CD14-positive monocyte (primary cell): ENCODE results near the gene MYO1C. TPM values are rescaled to one million over a fixed set of nuclear protein-coding genes. Genes with fewer than 3 reads are reported as not detected.
A peak's percentile ranks its signal among the peaks of the same experiment; 100 is the strongest.

ENCODE experiments used
- DNase-seq, 3 donors: peaks; one replicate each; pipeline ENCODE4 v3.0.0-alpha.2; 2011 to 2022
- H2AFZ ChIP-seq: 2 replicates; pipeline ENCODE4 v1.6.0; 2012; ENCODE audit warnings: mild to moderate bottlenecking, low read depth, low read length, inconsistent platforms; ENCODE audit not compliant: insufficient read depth, poor library complexity, severe bottlenecking
- H3K27ac ChIP-seq, 2 donors: 1 replicate in 1 of 2; 2 replicates in 1 of 2; pipeline ENCODE4 v1.5.1; 2012 to 2013; ENCODE audit warnings: low read length in 2 of 2, control low read depth in 1 of 2, inconsistent platforms in 1 of 2, low read depth in 1 of 2, mild to moderate bottlenecking in 1 of 2
- H3K27me3 ChIP-seq, 2 donors: one replicate each; pipeline versions ENCODE4 v1.6.0 to v1.6.1; 2011 to 2013; ENCODE audit warnings: low read length in 2 of 2; ENCODE audit not compliant: control insufficient read depth in 2 of 2, insufficient read depth in 2 of 2
- H3K36me3 ChIP-seq, 2 donors: replicated peaks in 1 of 2; 1 replicate in 1 of 2; 2 replicates in 1 of 2; pipeline versions ENCODE4 v1.5.1 to v1.6.1; 2012 to 2013; ENCODE audit warnings: low read length in 2 of 2, control low read depth in 1 of 2, inconsistent platforms in 1 of 2, mild to moderate bottlenecking in 1 of 2; ENCODE audit not compliant: insufficient read depth in 2 of 2, control insufficient read depth in 1 of 2
- H3K4me1 ChIP-seq, 2 donors: 1 replicate in 1 of 2; 2 replicates in 1 of 2; pipeline versions ENCODE4 v1.5.1 to v1.6.1; 2012 to 2013; ENCODE audit warnings: low read length in 2 of 2, control low read depth in 1 of 2, inconsistent platforms in 1 of 2, mild to moderate bottlenecking in 1 of 2, moderate library complexity in 1 of 2; ENCODE audit not compliant: insufficient read depth in 2 of 2, control insufficient read depth in 1 of 2
- H3K4me2 ChIP-seq: replicated peaks from 2 replicates; pipeline ENCODE3; 2012; ENCODE audit warnings: low read length, moderate library complexity, mild to moderate bottlenecking; ENCODE audit not compliant: poor library complexity, severe bottlenecking; ENCODE audit errors: extremely low read depth
- H3K4me3 ChIP-seq, 3 experiments: fragments of 200-600 bp in 1 of 3; sonication (generic) in 1 of 3; replicated peaks in 1 of 3; 1 replicate in 2 of 3; 2 replicates in 1 of 3; pipeline ENCODE4 v1.5.1; 2011 to 2013; ENCODE audit warnings: low read length in 3 of 3, mild to moderate bottlenecking in 3 of 3, control low read depth in 2 of 3, low read depth in 2 of 3, inconsistent platforms in 1 of 3, moderate library complexity in 1 of 3
- H3K79me2 ChIP-seq: 2 replicates; pipeline ENCODE4 v1.6.0; 2012; ENCODE audit warnings: mild to moderate bottlenecking, control low read depth, inconsistent platforms, low read length, moderate library complexity; ENCODE audit not compliant: insufficient read depth
- H3K9ac ChIP-seq: 2 replicates; pipeline ENCODE4 v1.6.0; 2017; ENCODE audit warnings: low read length, mild to moderate bottlenecking; ENCODE audit not compliant: insufficient read depth, poor library complexity, severe bottlenecking
- H3K9me3 ChIP-seq, 2 donors: replicated peaks in 1 of 2; 1 replicate in 1 of 2; 2 replicates in 1 of 2; pipeline versions ENCODE4 v1.5.1 to v1.6.1; 2012 to 2013; ENCODE audit warnings: low read length in 2 of 2, control low read depth in 1 of 2; ENCODE audit not compliant: control insufficient read depth in 1 of 2, insufficient read depth in 1 of 2
- H4K20me1 ChIP-seq: 2 replicates; pipeline ENCODE4 v1.6.0; 2012; ENCODE audit warnings: mild to moderate bottlenecking, low read length, control low read depth, moderate library complexity; ENCODE audit not compliant: insufficient read depth
- H3K27ac Mint-ChIP-seq, 7 donors: one replicate each; pipeline ENCODE4 v1.8.0; 2020; ENCODE audit warnings: mild to moderate bottlenecking in 7 of 7, mixed read lengths in 7 of 7, moderate library complexity in 6 of 7, inconsistent platforms in 2 of 7
- H3K27me3 Mint-ChIP-seq, 3 donors: one replicate each; pipeline ENCODE4 v1.8.0; 2021 to 2022; ENCODE audit warnings: low read depth in 3 of 3, mild to moderate bottlenecking in 3 of 3, mixed read lengths in 3 of 3, moderate library complexity in 3 of 3, inconsistent platforms in 1 of 3
- H3K36me3 Mint-ChIP-seq, 2 donors: one replicate each; pipeline ENCODE4 v1.8.0; 2020; ENCODE audit warnings: mixed read lengths in 2 of 2, inconsistent platforms in 1 of 2, mild to moderate bottlenecking in 1 of 2
- H3K4me1 Mint-ChIP-seq: one replicate; pipeline ENCODE4 v1.8.0; 2020; ENCODE audit warnings: mild to moderate bottlenecking, mixed read lengths
- H3K4me3 Mint-ChIP-seq, 2 donors: one replicate each; pipeline ENCODE4 v1.8.0; 2020; ENCODE audit warnings: mild to moderate bottlenecking in 2 of 2, mixed read lengths in 2 of 2, moderate library complexity in 1 of 2
- H3K9me3 Mint-ChIP-seq, 7 donors: one replicate each; pipeline ENCODE4 v1.8.0; 2020 to 2022; ENCODE audit warnings: mixed read lengths in 7 of 7, mild to moderate bottlenecking in 6 of 7, moderate library complexity in 6 of 7, inconsistent platforms in 2 of 7
- WGBS: methylation state at CpG from one replicate; pipeline ENCODE4 v1.1.5; 2013; ENCODE audit warnings: missing lambda C conversion rate; ENCODE audit not compliant: insufficient coverage; 5-methylcytosine and 5-hydroxymethylcytosine counted together
- intact Hi-C, 2 donors: fragments of 100-400 bp; cut with micrococcal nuclease; formaldehyde crosslinking; loops; one replicate each; pipeline versions ENCODE4 v1.15.0 to v1.15.1; 2023
- polyA plus RNA-seq, 3 donors: library from polyadenylated mRNA; depleted of rRNA in 1 of 3; unstranded in 2 of 3; stranded (reverse) in 1 of 3; fragments of 300-500 nt in 2 of 3; fragments of >200 nt in 1 of 3; fragmentation: Illumina TruSeq in 2 of 3; gene quantifications; 1 replicate in 2 of 3; 2 replicates in 1 of 3; pipeline ENCODE4 v1.2.3, GENCODE V29; 2012 to 2021
- TF ChIP-seq, protein P1 (sequence below): fragments of 200-600 bp; IDR thresholded peaks from one replicate; pipeline ENCODE4 v1.8.0; 2022; ENCODE audit warnings: antibody characterized with exemption, mild to moderate bottlenecking

MYO1C gene
- polyA plus RNA-seq, 3 donors, result 2.5 to 9.5 (median 3.1) TPM

GRCh38 chr17:1462164-1463112 is 30.0 kb downstream of the MYO1C start:
- Mint-ChIP-seq H3K27ac (peak overlapping the region; percentile 89 to 98 (median 96)), H3K9me3 (peaks cover 0 to 8% (median 2%) of the 10 kb centered on the region in 7 donors), H3K4me3 (peak overlapping the region; percentile 68 to 88), H3K36me3 (peaks cover 4 to 8% of the 10 kb centered on the region in 2 donors), H3K4me1 (peaks cover 51% of the 10 kb centered on the region), H3K27me3 (peaks cover 45 to 77% (median 64%) of the 10 kb centered on the region in 3 donors)
- TF ChIP-seq, protein P1, sequence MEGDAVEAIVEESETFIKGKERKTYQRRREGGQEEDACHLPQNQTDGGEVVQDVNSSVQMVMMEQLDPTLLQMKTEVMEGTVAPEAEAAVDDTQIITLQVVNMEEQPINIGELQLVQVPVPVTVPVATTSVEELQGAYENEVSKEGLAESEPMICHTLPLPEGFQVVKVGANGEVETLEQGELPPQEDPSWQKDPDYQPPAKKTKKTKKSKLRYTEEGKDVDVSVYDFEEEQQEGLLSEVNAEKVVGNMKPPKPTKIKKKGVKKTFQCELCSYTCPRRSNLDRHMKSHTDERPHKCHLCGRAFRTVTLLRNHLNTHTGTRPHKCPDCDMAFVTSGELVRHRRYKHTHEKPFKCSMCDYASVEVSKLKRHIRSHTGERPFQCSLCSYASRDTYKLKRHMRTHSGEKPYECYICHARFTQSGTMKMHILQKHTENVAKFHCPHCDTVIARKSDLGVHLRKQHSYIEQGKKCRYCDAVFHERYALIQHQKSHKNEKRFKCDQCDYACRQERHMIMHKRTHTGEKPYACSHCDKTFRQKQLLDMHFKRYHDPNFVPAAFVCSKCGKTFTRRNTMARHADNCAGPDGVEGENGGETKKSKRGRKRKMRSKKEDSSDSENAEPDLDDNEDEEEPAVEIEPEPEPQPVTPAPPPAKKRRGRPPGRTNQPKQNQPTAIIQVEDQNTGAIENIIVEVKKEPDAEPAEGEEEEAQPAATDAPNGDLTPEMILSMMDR, result no peak
- Histone ChIP-seq H3K36me3 (no peaks in the 10 kb centered on the region), H2AFZ (no peak overlapping the region), H3K4me2 (peak overlapping the region; percentile 57), H3K27ac (peak overlapping the region; percentile 31 to 52), H3K9ac (no peak overlapping the region), H3K27me3 (peaks cover 2 to 45% of the 10 kb centered on the region in 2 donors), H3K4me1 (peaks cover 54 to 56% of the 10 kb centered on the region in 2 donors), H3K9me3 (no peaks in the 10 kb centered on the region), H3K4me3 (peak overlapping the region in 1 of 3 experiments; percentile 52), H4K20me1 (no peaks in the 10 kb centered on the region), H3K79me2 (no peaks in the 10 kb centered on the region)
- 67% methylated on average over 14 of the region's 33 CpGs for WGBS
- peak in 2 of 3 donors; percentile 33 to 35 for DNase-seq
- intact Hi-C loops, result loop anchor here in 1 of 2 donors (5.0 kb wide), 1 partner anchor 60 kb away; the partner anchor contains the start of gene YWHAE

GRCh38 chr17:1461198-1461944 is 31.1 kb downstream of the MYO1C start:
- 42% methylated on average over 12 of the region's 18 CpGs for WGBS
- Histone ChIP-seq H3K9ac (no peak overlapping the region), H3K4me1 (peaks cover 54 to 61% of the 10 kb centered on the region in 2 donors), H3K9me3 (no peaks in the 10 kb centered on the region), H4K20me1 (no peaks in the 10 kb centered on the region), H3K27ac (peak overlapping the region; percentile 21 to 36), H3K4me3 (no peak overlapping the region), H3K27me3 (peaks cover 2 to 41% of the 10 kb centered on the region in 2 donors), H3K4me2 (peak overlapping the region; percentile 20), H2AFZ (no peak overlapping the region), H3K79me2 (no peaks in the 10 kb centered on the region), H3K36me3 (no peaks in the 10 kb centered on the region)
- peaks cover 49 to 74% (median 69%) of the 10 kb centered on the region in 3 donors for H3K27me3 Mint-ChIP-seq
- peaks cover 58% of the 10 kb centered on the region for H3K4me1 Mint-ChIP-seq
- peak; percentile 76 to 91 (median 86) for DNase-seq
- TF ChIP-seq, protein P1, result no peak
- peak overlapping the region; percentile 73 to 97 (median 86) for H3K27ac Mint-ChIP-seq
- H3K36me3 Mint-ChIP-seq, result peaks cover 2 to 4% of the 10 kb centered on the region in 2 donors
- peak overlapping the region; percentile 24 to 68 for H3K4me3 Mint-ChIP-seq
- peaks cover 0 to 13% (median 2%) of the 10 kb centered on the region in 7 donors for H3K9me3 Mint-ChIP-seq
- intact Hi-C loops, result loop anchor here in 1 of 2 donors (5.0 kb wide), 1 partner anchor 59 kb away; the partner anchor contains the start of gene YWHAE
